KG1 (cell line): ENCODE measurements around the gene NUDT6.

ENCODE experiments used
- DNase-seq: peaks from one replicate; lab custom pipeline; 2025; lab: John Stamatoyannopoulos, UW

Gene NUDT6

GRCh38 chr4:122914292-122914904 is 8.0 kb downstream of the NUDT6 start:
- no peak for DNase-seq

- DNase-seq: no peak
Measured at GRCh38 chr4:122912810-122913575, 9.4 kb downstream of the NUDT6 start.

- no peak for DNase-seq
Measured at GRCh38 chr4:122911588-122911987, 10.8 kb downstream of the NUDT6 start.

GRCh38 chr4:122909683-122910082 is 12.7 kb downstream of the NUDT6 start:
- no peak for DNase-seq

GRCh38 chr4:122908223-122908622 is 14.2 kb downstream of the NUDT6 start:
- no peak for DNase-seq

GRCh38 chr4:122906859-122907305 is 15.5 kb downstream of the NUDT6 start:
- no peak for DNase-seq

- DNase-seq: no peak
Measured at GRCh38 chr4:122903766-122904288, 18.6 kb downstream of the NUDT6 start.

- no peak for DNase-seq
Measured at GRCh38 chr4:122901247-122902010, 21.0 kb downstream of the NUDT6 start.

- DNase-seq: no peak
Measured at GRCh38 chr4:122900314-122900713, 22.1 kb downstream of the NUDT6 start.

- DNase-seq: no peak
Measured at GRCh38 chr4:122899682-122900081, 22.7 kb downstream of the NUDT6 start.

GRCh38 chr4:122898370-122899150 is 23.8 kb downstream of the NUDT6 start:
- DNase-seq: no peak

GRCh38 chr4:122896270-122896669 is 26.1 kb downstream of the NUDT6 start:
- no peak for DNase-seq

- no peak for DNase-seq
Measured at GRCh38 chr4:122895336-122895995, 26.9 kb downstream of the NUDT6 start.

GRCh38 chr4:122894827-122895226 is 27.6 kb downstream of the NUDT6 start:
- DNase-seq: no peak

- DNase-seq: no peak
Measured at GRCh38 chr4:122890147-122890795, 32.1 kb downstream of the NUDT6 start.

- DNase-seq: no peak
Measured at GRCh38 chr4:122889726-122890125, 32.7 kb downstream of the NUDT6 start.

GRCh38 chr4:122884499-122884898 is 37.9 kb downstream of the NUDT6 start:
- no peak for DNase-seq

GRCh38 chr4:122882857-122883735 is 39.3 kb downstream of the NUDT6 start:
- no peak for DNase-seq

- no peak for DNase-seq
Measured at GRCh38 chr4:122879001-122879400, 43.4 kb downstream of the NUDT6 start.

GRCh38 chr4:122876456-122876855 is 45.9 kb downstream of the NUDT6 start:
- no peak for DNase-seq
